ENCODE measurements around the gene GTF3C1. TPM values are rescaled to one million over a fixed set of nuclear protein-coding genes. Genes with fewer than 3 reads are reported as not detected.

Gene GTF3C1
- total RNA-seq, 1 experiment from 2014 or later: 46.6 TPM

DNA sequence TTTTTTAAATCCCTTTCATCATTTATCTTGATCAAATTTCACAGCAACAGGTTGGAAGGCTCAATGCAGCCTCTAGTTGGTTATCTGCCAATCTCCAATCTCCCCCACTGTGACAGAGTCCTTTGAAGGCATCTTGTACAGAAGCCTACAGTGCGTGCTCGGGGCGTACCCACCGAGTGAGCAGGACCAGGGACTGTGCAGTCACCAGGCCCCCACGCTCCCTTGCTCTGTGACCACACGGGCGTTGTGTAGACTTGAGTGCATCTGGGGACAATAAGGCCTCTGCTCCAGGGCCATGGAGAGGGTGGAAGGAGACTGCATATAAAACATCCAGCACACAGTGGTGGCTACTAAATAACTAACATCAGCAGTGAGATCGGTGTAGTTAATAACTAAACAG lies 63.4 kb downstream of the GTF3C1 start:
- Histone ChIP-seq H4K20me1 (ENCODE audit: insufficient read depth, low read depth, low read length) (no peaks in the 10 kb centered on the region), H3K27ac (ENCODE audit: low read length) (no peak overlapping the region), H3K27me3 (ENCODE audit: low read length) (no peaks in the 10 kb centered on the region), H3K9me3 (ENCODE audit: low read length) (no peaks in the 10 kb centered on the region), H3K4me2 (ENCODE audit: low read depth, low read length, poor library complexity, severe bottlenecking) (no peak overlapping the region), H3K4me3 (ENCODE audit: low read length) (no peak overlapping the region), H2AFZ (ENCODE audit: low read length) (no peak overlapping the region), H3K9me2 (replicated peaks; ENCODE audit: insufficient read depth, low read length) (no peaks in the 10 kb centered on the region), H3K79me2 (ENCODE audit: low read length) (no peaks in the 10 kb centered on the region), H3K9ac (ENCODE audit: low read length) (no peak overlapping the region), H3K36me3 (ENCODE audit: insufficient read depth, low read length) (peaks cover 20% of the 10 kb centered on the region), H3K4me1 (ENCODE audit: low read length) (no peaks in the 10 kb centered on the region)
- no peak for DNase-seq

DNA sequence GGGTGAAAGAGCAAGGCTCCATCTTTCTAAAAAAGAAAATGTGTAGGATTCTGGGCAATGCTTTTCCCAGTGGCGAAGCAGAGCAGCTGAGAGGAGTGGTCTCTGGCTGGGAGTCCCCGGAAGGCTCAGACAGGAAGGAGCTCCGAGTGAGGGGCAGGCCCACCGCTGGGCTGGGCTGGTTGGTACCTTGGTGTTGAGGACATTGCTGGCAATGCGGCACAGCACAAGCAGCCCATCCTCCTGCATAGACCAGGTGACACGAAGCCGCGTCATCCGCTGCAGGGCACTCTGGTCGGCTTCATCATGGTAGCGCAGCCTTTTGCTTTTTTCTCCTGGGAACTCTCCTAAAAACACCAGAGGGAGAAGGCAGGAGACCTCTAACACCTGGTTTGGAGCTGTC lies 63.9 kb downstream of the GTF3C1 start:
- Histone ChIP-seq H3K9me2 (replicated peaks; ENCODE audit: insufficient read depth, low read length) (no peaks in the 10 kb centered on the region), H3K9ac (ENCODE audit: low read length) (no peak overlapping the region), H3K9me3 (ENCODE audit: low read length) (no peaks in the 10 kb centered on the region), H3K4me2 (ENCODE audit: low read depth, low read length, poor library complexity, severe bottlenecking) (no peak overlapping the region), H2AFZ (ENCODE audit: low read length) (no peak overlapping the region), H4K20me1 (ENCODE audit: insufficient read depth, low read depth, low read length) (no peaks in the 10 kb centered on the region), H3K27ac (ENCODE audit: low read length) (no peak overlapping the region), H3K27me3 (ENCODE audit: low read length) (no peaks in the 10 kb centered on the region), H3K79me2 (ENCODE audit: low read length) (no peaks in the 10 kb centered on the region), H3K4me1 (ENCODE audit: low read length) (no peaks in the 10 kb centered on the region), H3K36me3 (ENCODE audit: insufficient read depth, low read length) (peaks cover 20% of the 10 kb centered on the region), H3K4me3 (ENCODE audit: low read length) (no peak overlapping the region)
- DNase-seq: no peak

DNA sequence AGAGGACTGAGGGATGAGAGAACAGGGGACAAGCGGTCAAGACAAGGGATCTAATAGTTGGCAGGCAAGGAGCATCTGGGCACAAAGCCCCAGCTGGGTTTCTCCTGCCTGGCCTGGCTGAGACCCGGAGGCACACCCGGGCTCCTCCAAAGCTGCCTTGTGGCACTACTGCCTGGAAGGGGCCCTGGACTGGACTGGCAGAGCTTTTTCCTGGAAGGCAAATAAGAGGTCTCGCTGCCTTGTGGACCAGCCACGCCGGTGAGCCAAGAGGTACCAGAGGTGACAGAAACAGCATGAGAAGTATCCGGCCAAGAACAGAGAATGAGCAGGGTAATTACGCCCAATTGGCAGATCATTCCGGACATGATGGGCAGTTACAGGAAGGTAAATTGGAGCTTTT lies 64.6 kb downstream of the GTF3C1 start:
- Histone ChIP-seq H3K27me3 (ENCODE audit: low read length) (no peaks in the 10 kb centered on the region), H3K36me3 (ENCODE audit: insufficient read depth, low read length) (peaks cover 20% of the 10 kb centered on the region), H3K4me2 (ENCODE audit: low read depth, low read length, poor library complexity, severe bottlenecking) (no peak overlapping the region), H3K4me1 (ENCODE audit: low read length) (no peaks in the 10 kb centered on the region), H3K4me3 (ENCODE audit: low read length) (no peak overlapping the region), H4K20me1 (ENCODE audit: insufficient read depth, low read depth, low read length) (no peaks in the 10 kb centered on the region), H3K9me3 (ENCODE audit: low read length) (no peaks in the 10 kb centered on the region), H3K27ac (ENCODE audit: low read length) (no peak overlapping the region), H3K9me2 (replicated peaks; ENCODE audit: insufficient read depth, low read length) (no peaks in the 10 kb centered on the region), H2AFZ (ENCODE audit: low read length) (no peak overlapping the region), H3K79me2 (ENCODE audit: low read length) (no peaks in the 10 kb centered on the region), H3K9ac (ENCODE audit: low read length) (no peak overlapping the region)
- no peak for DNase-seq

DNA sequence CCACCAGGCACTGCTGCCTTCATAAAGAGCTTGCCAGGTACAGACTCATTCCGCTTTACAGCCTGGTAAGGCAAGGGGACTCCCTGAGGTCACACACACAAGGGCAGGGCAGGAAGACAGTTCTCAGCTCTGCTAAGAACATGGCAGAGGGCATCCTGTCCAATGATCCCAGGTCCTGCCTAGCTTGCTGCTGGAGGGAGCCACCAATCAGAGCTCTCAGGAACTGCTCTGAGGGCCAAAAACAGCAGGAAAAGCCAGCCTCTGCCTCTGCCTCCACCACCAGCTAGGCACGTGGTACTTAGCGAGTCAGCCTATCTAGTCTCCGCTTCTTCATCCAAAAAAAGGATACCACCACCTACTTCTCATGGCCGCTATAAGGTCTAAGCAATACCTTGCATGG lies 66.1 kb downstream of the GTF3C1 start:
- Histone ChIP-seq H3K4me3 (ENCODE audit: low read length) (no peak overlapping the region), H3K4me2 (ENCODE audit: low read depth, low read length, poor library complexity, severe bottlenecking) (no peak overlapping the region), H3K79me2 (ENCODE audit: low read length) (no peaks in the 10 kb centered on the region), H3K9me2 (replicated peaks; ENCODE audit: insufficient read depth, low read length) (no peaks in the 10 kb centered on the region), H3K4me1 (ENCODE audit: low read length) (no peaks in the 10 kb centered on the region), H4K20me1 (ENCODE audit: insufficient read depth, low read depth, low read length) (no peaks in the 10 kb centered on the region), H3K9me3 (ENCODE audit: low read length) (no peaks in the 10 kb centered on the region), H3K27me3 (ENCODE audit: low read length) (no peaks in the 10 kb centered on the region), H3K9ac (ENCODE audit: low read length) (no peak overlapping the region), H2AFZ (ENCODE audit: low read length) (no peak overlapping the region), H3K27ac (ENCODE audit: low read length) (no peak overlapping the region), H3K36me3 (ENCODE audit: insufficient read depth, low read length) (peaks cover 19% of the 10 kb centered on the region)
- DNase-seq: no peak

DNA sequence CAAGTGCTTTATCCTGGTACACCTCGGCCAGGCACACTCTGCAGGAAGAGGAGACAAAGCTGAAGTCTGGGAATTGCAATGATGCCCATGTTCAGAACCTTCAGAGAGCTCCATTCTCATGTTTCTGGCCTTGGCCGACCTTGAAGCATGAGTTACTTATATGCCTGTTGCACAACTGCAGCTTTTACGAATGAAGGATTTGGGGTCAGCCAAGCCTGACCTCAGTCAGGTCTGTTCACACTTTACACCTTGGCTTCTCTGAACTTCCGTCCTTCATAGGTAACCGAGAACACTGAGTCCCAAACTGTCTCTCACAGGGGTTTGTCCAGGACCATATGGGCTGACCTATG lies 66.7 kb downstream of the GTF3C1 start:
- DNase-seq: no peak
- Histone ChIP-seq H3K9me2 (replicated peaks; ENCODE audit: insufficient read depth, low read length) (no peaks in the 10 kb centered on the region), H3K36me3 (ENCODE audit: insufficient read depth, low read length) (peaks cover 17% of the 10 kb centered on the region)

DNA sequence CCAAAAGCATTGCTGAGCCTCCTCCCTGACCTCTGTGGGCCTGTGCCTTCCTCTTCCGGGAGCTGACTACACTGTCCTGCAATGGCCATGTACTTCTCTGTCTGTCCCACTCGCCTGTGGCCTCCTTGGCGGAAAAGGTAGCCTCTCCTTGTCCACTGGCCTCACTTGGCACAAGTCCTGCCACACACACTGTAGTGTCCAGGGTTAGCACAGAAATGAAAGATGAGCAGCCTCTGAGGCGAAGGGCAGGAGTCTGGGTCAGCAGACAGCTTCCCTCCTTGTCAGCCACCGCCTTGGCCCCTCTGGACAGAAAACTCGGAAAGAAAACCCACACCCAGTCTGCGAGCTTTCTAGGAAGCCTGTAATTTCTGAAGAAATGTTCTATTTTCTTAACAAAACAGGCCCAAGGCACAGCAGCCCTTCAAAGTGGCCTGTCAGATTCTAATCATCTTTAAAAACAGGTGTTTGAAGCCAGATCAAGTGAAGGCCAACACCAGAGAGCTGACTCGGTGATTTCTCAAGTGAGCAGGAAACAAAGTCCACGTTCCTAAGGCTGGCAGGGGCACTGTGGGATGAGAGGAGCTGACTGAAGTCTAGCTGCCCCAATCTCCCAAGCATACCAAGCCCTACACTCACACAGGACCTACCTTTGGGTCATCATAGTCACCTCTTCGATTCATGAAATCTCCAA lies 67.2 kb downstream of the GTF3C1 start:
- Histone ChIP-seq H4K20me1 (ENCODE audit: insufficient read depth, low read depth, low read length) (no peaks in the 10 kb centered on the region), H3K9ac (ENCODE audit: low read length) (no peak overlapping the region), H3K79me2 (ENCODE audit: low read length) (no peaks in the 10 kb centered on the region), H3K9me2 (replicated peaks; ENCODE audit: insufficient read depth, low read length) (no peaks in the 10 kb centered on the region), H3K4me3 (ENCODE audit: low read length) (no peak overlapping the region), H2AFZ (ENCODE audit: low read length) (no peak overlapping the region), H3K27ac (ENCODE audit: low read length) (no peak overlapping the region), H3K36me3 (ENCODE audit: insufficient read depth, low read length) (peaks cover 17% of the 10 kb centered on the region), H3K4me2 (ENCODE audit: low read depth, low read length, poor library complexity, severe bottlenecking) (no peak overlapping the region), H3K9me3 (ENCODE audit: low read length) (no peaks in the 10 kb centered on the region), H3K4me1 (ENCODE audit: low read length) (no peaks in the 10 kb centered on the region), H3K27me3 (ENCODE audit: low read length) (no peaks in the 10 kb centered on the region)
- no peak for DNase-seq

More for the DNA sequence above, 66.7 kb downstream of the GTF3C1 start:
- Histone ChIP-seq H3K4me1 (ENCODE audit: low read length) (no peaks in the 10 kb centered on the region), H4K20me1 (ENCODE audit: insufficient read depth, low read depth, low read length) (no peaks in the 10 kb centered on the region), H3K27me3 (ENCODE audit: low read length) (no peaks in the 10 kb centered on the region), H3K27ac (ENCODE audit: low read length) (no peak overlapping the region), H3K4me2 (ENCODE audit: low read depth, low read length, poor library complexity, severe bottlenecking) (no peak overlapping the region), H3K9me3 (ENCODE audit: low read length) (no peaks in the 10 kb centered on the region), H3K79me2 (ENCODE audit: low read length) (no peaks in the 10 kb centered on the region), H3K9ac (ENCODE audit: low read length) (no peak overlapping the region), H2AFZ (ENCODE audit: low read length) (no peak overlapping the region), H3K4me3 (ENCODE audit: low read length) (no peak overlapping the region)

DNA sequence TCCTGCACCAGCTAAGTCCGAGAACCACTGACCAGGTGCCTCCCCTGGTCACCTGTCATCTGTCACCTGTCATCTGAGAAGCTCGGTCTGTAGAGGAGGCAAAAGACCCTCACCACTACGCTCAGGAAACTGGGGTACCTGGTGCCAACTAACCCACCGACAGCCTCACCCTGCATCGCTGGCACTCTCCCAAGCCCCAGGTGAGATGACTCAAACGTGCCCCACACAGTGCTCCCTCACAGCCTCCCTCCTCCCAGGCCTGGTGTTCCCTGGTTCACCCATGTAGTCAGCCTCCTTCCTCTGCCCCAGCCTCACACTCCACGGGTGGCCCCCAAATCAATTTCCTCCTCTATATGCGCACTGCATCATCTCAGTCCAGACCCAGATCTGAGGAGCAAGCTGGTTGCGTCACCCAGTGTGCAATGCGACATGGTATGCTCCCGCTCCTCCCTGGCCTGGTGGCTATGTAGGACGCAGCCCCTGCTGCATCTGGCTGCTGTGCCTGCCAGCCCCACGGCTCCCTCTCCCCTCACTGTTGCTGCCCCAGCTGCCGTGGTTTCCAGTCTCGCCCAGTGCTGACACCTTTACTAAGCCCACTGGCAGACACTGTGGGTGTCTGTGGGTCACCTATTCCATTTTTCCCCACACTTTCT lies 68.3 kb downstream of the GTF3C1 start:
- Histone ChIP-seq H2AFZ (ENCODE audit: low read length) (no peak overlapping the region), H4K20me1 (ENCODE audit: insufficient read depth, low read depth, low read length) (no peaks in the 10 kb centered on the region), H3K4me2 (ENCODE audit: low read depth, low read length, poor library complexity, severe bottlenecking) (no peak overlapping the region), H3K9me2 (replicated peaks; ENCODE audit: insufficient read depth, low read length) (no peaks in the 10 kb centered on the region), H3K4me1 (ENCODE audit: low read length) (no peaks in the 10 kb centered on the region), H3K79me2 (ENCODE audit: low read length) (no peaks in the 10 kb centered on the region), H3K27me3 (ENCODE audit: low read length) (no peaks in the 10 kb centered on the region), H3K36me3 (ENCODE audit: insufficient read depth, low read length) (peaks cover 15% of the 10 kb centered on the region; the same call in 1 of the 2 replicates), H3K27ac (ENCODE audit: low read length) (no peak overlapping the region), H3K9ac (ENCODE audit: low read length) (no peak overlapping the region), H3K4me3 (ENCODE audit: low read length) (no peak overlapping the region), H3K9me3 (ENCODE audit: low read length) (no peaks in the 10 kb centered on the region)
- DNase-seq: no peak

DNA sequence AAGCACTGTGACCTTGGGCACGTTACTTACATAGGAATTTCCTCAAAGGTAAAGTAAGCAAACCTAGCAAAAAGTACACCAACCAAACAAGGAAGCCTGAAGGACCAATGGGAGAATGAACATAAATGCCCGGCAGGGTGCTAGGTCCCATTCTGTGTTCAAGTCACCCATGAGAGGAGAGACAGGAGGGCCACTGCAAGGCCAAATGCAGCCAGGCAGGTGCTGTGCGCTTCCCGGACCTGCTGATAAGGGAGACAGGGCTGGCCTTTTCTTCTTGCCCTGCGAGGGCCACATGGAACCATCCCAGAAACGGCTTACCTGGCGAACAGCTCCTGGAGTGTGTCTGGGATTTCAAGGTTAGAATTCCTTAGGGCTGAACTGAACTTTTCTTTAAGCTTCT lies 69.0 kb downstream of the GTF3C1 start:
- Histone ChIP-seq H3K9me3 (ENCODE audit: low read length) (no peaks in the 10 kb centered on the region), H3K4me2 (ENCODE audit: low read depth, low read length, poor library complexity, severe bottlenecking) (no peak overlapping the region), H3K79me2 (ENCODE audit: low read length) (no peaks in the 10 kb centered on the region), H4K20me1 (ENCODE audit: insufficient read depth, low read depth, low read length) (no peaks in the 10 kb centered on the region), H3K27ac (ENCODE audit: low read length) (no peak overlapping the region), H3K4me3 (ENCODE audit: low read length) (no peak overlapping the region), H3K4me1 (ENCODE audit: low read length) (no peaks in the 10 kb centered on the region), H2AFZ (ENCODE audit: low read length) (no peak overlapping the region), H3K36me3 (ENCODE audit: insufficient read depth, low read length) (peaks cover 20% of the 10 kb centered on the region; the same call in 1 of the 2 replicates), H3K27me3 (ENCODE audit: low read length) (no peaks in the 10 kb centered on the region), H3K9me2 (replicated peaks; ENCODE audit: insufficient read depth, low read length) (no peaks in the 10 kb centered on the region), H3K9ac (ENCODE audit: low read length) (no peak overlapping the region)
- no peak for DNase-seq
